Measurements from ENCODE around the gene SPEG. TPM values are rescaled to one million over a fixed set of nuclear protein-coding genes. Genes with fewer than 3 reads are reported as not detected.
A peak's percentile ranks its signal among the peaks of the same experiment; 100 is the strongest.

Gene SPEG
- polyA plus RNA-seq, 1 donor (not counting 4 experiments of a cell fraction or from before 2014, with no cell fraction given): 18.8 TPM

DNA sequence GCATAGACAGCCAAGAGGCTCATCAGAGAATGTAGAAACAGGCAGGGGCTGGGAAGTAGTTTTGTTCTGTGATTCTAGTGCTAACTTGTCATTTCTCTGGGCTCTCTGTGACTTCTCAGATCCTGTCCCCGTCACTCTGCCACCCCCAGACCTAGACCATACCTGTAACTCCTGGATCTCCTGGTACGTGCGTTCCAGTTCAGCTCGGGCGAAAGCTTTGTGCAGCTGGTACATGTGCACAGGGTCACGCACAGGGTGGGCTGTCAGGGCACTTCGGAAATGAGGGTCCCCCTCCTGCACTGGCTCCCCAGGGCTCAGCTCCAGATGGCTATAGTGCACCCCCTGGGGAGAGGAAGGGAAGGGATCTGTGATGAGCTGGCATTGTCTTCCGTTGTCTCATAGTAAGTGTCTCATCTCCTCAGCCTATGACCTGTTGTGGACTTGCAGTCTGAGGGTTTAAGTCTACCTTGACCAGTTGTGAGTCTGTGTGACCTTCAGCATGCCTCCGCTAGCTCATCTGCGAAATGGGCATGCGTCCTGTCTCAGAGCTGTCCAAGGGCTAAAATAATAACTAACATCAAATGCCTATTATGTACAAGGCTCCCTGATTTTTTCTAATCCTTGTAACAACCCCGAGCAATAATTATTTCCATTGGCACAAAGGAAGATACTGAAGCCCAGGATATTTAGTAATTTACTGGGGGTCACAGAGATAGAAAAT is 106.3 kb downstream of the SPEG start:
- H3K79me2 ChIP-seq (ENCODE audit: control insufficient read depth, insufficient read depth, low read length): peaks cover 33% of the 10 kb centered on the region
- H3K9ac ChIP-seq (ENCODE audit: control insufficient read depth, extremely low read depth, insufficient read depth, low read length): no peak overlapping the region
- H3K4me2 ChIP-seq (ENCODE audit: control insufficient read depth, extremely low read depth, insufficient read depth, low read depth, low read length): peak overlapping the region; percentile 84
- H4K20me1 ChIP-seq (ENCODE audit: control insufficient read depth, extremely low read depth, insufficient read depth, low read length): peaks cover 10% of the 10 kb centered on the region
- no peak overlapping the region for H3K27ac ChIP-seq (ENCODE audit: control insufficient read depth, insufficient read depth, low read length)
- TF ChIP-seq EZH2 (IDR thresholded peaks at IDR 0.05; ENCODE audit: low read length): no peak
- no peak for TF ChIP-seq CTCF (optimal IDR thresholded peaks at IDR 0.05 in 1 of 3, IDR thresholded peaks at IDR 0.05 in 1 of 3, conservative IDR thresholded peaks at IDR 0.05 in 1 of 3; ENCODE audit: extremely low read depth in 1 of 3, insufficient read depth in 2 of 3, low read length in 3 of 3)
- DNase-seq (ENCODE audit: low read depth, low spot score) (no peak), FAIRE-seq (no peak)
- peaks cover 20% of the 10 kb centered on the region for H3K4me1 ChIP-seq (ENCODE audit: control insufficient read depth, extremely low read depth, insufficient read depth, low read length)
- H3K9me3 ChIP-seq (ENCODE audit: control insufficient read depth, low read depth, low read length): no peaks in the 10 kb centered on the region
- peak overlapping the region in 1 of 3 experiments; percentile 92 for H3K4me3 ChIP-seq (ENCODE audit: control insufficient read depth in 2 of 3, extremely low read depth in 1 of 3, insufficient read depth in 2 of 3, low read depth in 1 of 3, low read length in 3 of 3)
- H2AFZ ChIP-seq (ENCODE audit: control insufficient read depth, low read length): no peak overlapping the region
- dilution Hi-C loops (cut with MboI; ENCODE audit: extremely low pct_ligation_motif_present, low sequenced_read_pairs): no loop called here
- H3K36me3 ChIP-seq (ENCODE audit: control insufficient read depth in 2 of 2, extremely low read depth in 1 of 2, insufficient read depth in 2 of 2, low read length in 2 of 2): peaks cover 20 to 23% of the 10 kb centered on the region in 2 experiments
- no peaks in the 10 kb centered on the region for H3K27me3 ChIP-seq (ENCODE audit: control insufficient read depth, extremely low read depth, insufficient read depth, low read length)
- H3K9me1 ChIP-seq (ENCODE audit: control insufficient read depth, extremely low read depth, insufficient read depth, low read length): no peaks in the 10 kb centered on the region

DNA sequence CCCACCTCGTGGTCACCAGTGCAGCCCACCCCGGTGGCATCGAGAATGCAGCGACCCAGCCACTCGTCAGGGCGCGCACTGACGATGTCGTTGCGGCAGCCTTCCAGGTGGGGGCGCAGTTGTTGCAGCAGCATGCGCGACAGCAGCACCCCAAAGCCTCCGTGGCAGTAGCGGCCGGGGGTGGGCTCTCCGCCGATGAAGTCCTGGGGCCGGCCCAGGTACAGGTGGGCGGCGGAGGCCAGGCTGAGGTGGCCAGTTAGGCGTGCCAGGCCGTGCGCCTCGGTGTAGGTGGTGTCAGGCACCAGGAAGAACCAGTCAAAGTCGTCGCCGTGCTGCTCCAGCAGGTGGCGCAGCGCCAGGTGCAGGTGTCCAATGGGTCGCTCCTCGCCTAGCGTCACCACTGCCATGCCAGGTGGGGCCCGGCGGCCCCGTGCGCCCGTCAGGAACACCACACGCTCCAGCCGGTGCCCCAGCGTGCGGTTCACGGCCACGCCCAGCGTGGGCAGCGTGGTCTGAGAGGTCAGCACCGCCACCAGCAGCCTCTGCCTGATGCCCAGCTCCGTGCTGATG is 107.1 kb downstream of the SPEG start:
- Histone ChIP-seq H3K27me3 (ENCODE audit: control insufficient read depth, extremely low read depth, insufficient read depth, low read length) (no peaks in the 10 kb centered on the region), H3K9me3 (ENCODE audit: control insufficient read depth, low read depth, low read length) (no peaks in the 10 kb centered on the region), H3K9me1 (ENCODE audit: control insufficient read depth, extremely low read depth, insufficient read depth, low read length) (no peaks in the 10 kb centered on the region), H3K36me3 (ENCODE audit: control insufficient read depth in 2 of 2, extremely low read depth in 1 of 2, insufficient read depth in 2 of 2, low read length in 2 of 2) (peaks cover 20 to 23% of the 10 kb centered on the region in 2 experiments), H3K9ac (ENCODE audit: control insufficient read depth, extremely low read depth, insufficient read depth, low read length) (peak overlapping the region; percentile 90), H3K4me3 (ENCODE audit: control insufficient read depth in 2 of 3, extremely low read depth in 1 of 3, insufficient read depth in 2 of 3, low read depth in 1 of 3, low read length in 3 of 3) (peak overlapping the region; percentile 85 to 97 (median 92)), H3K79me2 (ENCODE audit: control insufficient read depth, insufficient read depth, low read length) (peaks cover 33% of the 10 kb centered on the region), H3K4me1 (ENCODE audit: control insufficient read depth, extremely low read depth, insufficient read depth, low read length) (peaks cover 20% of the 10 kb centered on the region), H4K20me1 (ENCODE audit: control insufficient read depth, extremely low read depth, insufficient read depth, low read length) (peaks cover 10% of the 10 kb centered on the region), H2AFZ (ENCODE audit: control insufficient read depth, low read length) (no peak overlapping the region), H3K27ac (ENCODE audit: control insufficient read depth, insufficient read depth, low read length) (peak overlapping the region; percentile 65), H3K4me2 (ENCODE audit: control insufficient read depth, extremely low read depth, insufficient read depth, low read depth, low read length) (peak overlapping the region; percentile 84)
- DNase-seq (ENCODE audit: low read depth, low spot score) (no peak), FAIRE-seq (no peak)
- dilution Hi-C loops (cut with MboI; ENCODE audit: extremely low pct_ligation_motif_present, low sequenced_read_pairs): no loop called here
- TF ChIP-seq EZH2 (IDR thresholded peaks at IDR 0.05; ENCODE audit: low read length): no peak
- TF ChIP-seq CTCF (optimal IDR thresholded peaks at IDR 0.05 in 1 of 3, IDR thresholded peaks at IDR 0.05 in 1 of 3, conservative IDR thresholded peaks at IDR 0.05 in 1 of 3; ENCODE audit: extremely low read depth in 1 of 3, insufficient read depth in 2 of 3, low read length in 3 of 3): peak; percentile 84 to 99 (median 89)
